Astrocyte (in vitro differentiated cells and primary cell): Measurements from ENCODE around the gene GNAI2.

Experiments
- CTCF ChIP-seq: IDR thresholded peaks from 2 replicates; pipeline ENCODE4 v1.5.1; 2011; ENCODE audit warnings: low read depth, mild to moderate bottlenecking, inconsistent platforms, low read length, moderate library complexity; ENCODE audit not compliant: insufficient read depth
- EZH2 ChIP-seq: IDR thresholded peaks from 2 replicates; pipeline ENCODE4 v1.6.1; 2012; ENCODE audit warnings: mild to moderate bottlenecking, low read length, inconsistent platforms; ENCODE audit not compliant: insufficient read depth

- no peak for TF ChIP-seq CTCF
- no peak for TF ChIP-seq EZH2
These were observed 51.3 kb downstream of the GNAI2 start for GRCh38 chr3:50287262-50287661.
